IMR-90 (cell line): Measurements from ENCODE around the gene FANCM. TPM values are rescaled to one million over a fixed set of nuclear protein-coding genes. Genes with fewer than 3 reads are reported as not detected.

Experiments
- ATAC-seq: fragments of 200-7000 bp; cut with Tn5 transposase; 2 replicates; pipeline ENCODE4 v1.9.1; 2020; ENCODE audit warnings: low read depth, mild to moderate bottlenecking, moderate library complexity
- BruUV-seq: library from RNA; stranded (reverse); fragments of 400-500 nt; replicated peaks from 2 replicates; lab custom pipeline; 2021; lab: Mats Ljungman, UMichigan
- CTCF ChIA-PET: fragments of 300-600 bp; formaldehyde crosslinking; extraction: SDS; loops from one replicate; lab custom pipeline; 2021; ENCODE audit warnings: antibody characterized with exemption; lab: Yijun Ruan, JAX
- POLR2A ChIA-PET: fragments of 300-600 bp; sonication (Branson Sonifier 250); formaldehyde crosslinking; loops from one replicate; lab custom pipeline; 2022; ENCODE audit warnings: antibody characterized with exemption; ENCODE audit not compliant: unreplicated experiment; lab: Charles Lee
- DNase-seq: peaks from one replicate; pipeline ENCODE4 v3.0.0; 2013
- H2AFZ ChIP-seq: replicated peaks from 2 replicates; pipeline ENCODE3; 2013; ENCODE audit warnings: low read length, mild to moderate bottlenecking; ENCODE audit not compliant: poor library complexity
- H2AK5ac ChIP-seq: 2 replicates; pipeline ENCODE4 v1.6.1; 2013; ENCODE audit warnings: low read depth, low read length, inconsistent platforms
- H2AK9ac ChIP-seq: replicated peaks from 2 replicates; pipeline ENCODE3; 2013; ENCODE audit warnings: mild to moderate bottlenecking, low read depth, low read length, moderate library complexity; ENCODE audit not compliant: poor library complexity
- H2BK120ac ChIP-seq: 2 replicates; pipeline ENCODE4 v1.6.1; 2013; ENCODE audit warnings: low read depth, low read length, inconsistent platforms
- H2BK15ac ChIP-seq: 3 replicates; pipeline ENCODE4 v1.6.1; 2013; ENCODE audit warnings: low read depth, low read length, inconsistent platforms
- H2BK20ac ChIP-seq: 2 replicates; pipeline ENCODE4 v1.6.1; 2013; ENCODE audit warnings: low read depth, mild to moderate bottlenecking, inconsistent platforms, low read length, moderate library complexity
- H2BK5ac ChIP-seq: 2 replicates; pipeline ENCODE4 v1.6.1; 2013; ENCODE audit warnings: mild to moderate bottlenecking, low read depth, low read length, inconsistent platforms; ENCODE audit not compliant: poor library complexity, severe bottlenecking
- H3K14ac ChIP-seq: replicated peaks from 2 replicates; pipeline ENCODE4 v1.6.1; 2013; ENCODE audit warnings: low read depth, low read length, inconsistent platforms
- H3K18ac ChIP-seq: 2 replicates; pipeline ENCODE4 v1.6.1; 2013; ENCODE audit warnings: low read depth, low read length, control low read depth
- H3K23ac ChIP-seq: 2 replicates; pipeline ENCODE4 v1.6.1; 2013; ENCODE audit warnings: low read depth, low read length, inconsistent platforms
- H3K27ac ChIP-seq: 2 replicates; pipeline ENCODE4 v1.5.1; 2013; ENCODE audit warnings: mild to moderate bottlenecking, control low read depth, low read length; ENCODE audit not compliant: insufficient read depth
- H3K27me3 ChIP-seq: 2 replicates; pipeline ENCODE4 v1.6.1; 2013; ENCODE audit warnings: low read length; ENCODE audit not compliant: control insufficient read depth, insufficient read depth
- H3K36me3 ChIP-seq: 2 replicates; pipeline ENCODE4 v1.6.1; 2013; ENCODE audit warnings: low read length, mixed read lengths; ENCODE audit not compliant: control insufficient read depth, insufficient read depth
- H3K4ac ChIP-seq: 2 replicates; pipeline ENCODE4 v1.6.1; 2013; ENCODE audit warnings: low read depth, low read length, inconsistent platforms
- H3K4me1 ChIP-seq: 2 replicates; pipeline ENCODE4 v1.6.1; 2013; ENCODE audit warnings: low read length, mixed read lengths; ENCODE audit not compliant: control insufficient read depth, insufficient read depth
- H3K4me2 ChIP-seq: 2 replicates; pipeline ENCODE4 v1.6.1; 2013; ENCODE audit warnings: low read depth, mild to moderate bottlenecking, control low read depth, low read length, moderate library complexity
- H3K4me3 ChIP-seq: 2 replicates; pipeline ENCODE4 v1.5.1; 2013; ENCODE audit warnings: low read depth, mild to moderate bottlenecking, control low read depth, low read length, moderate library complexity; ENCODE audit not compliant: insufficient read depth
- H3K56ac ChIP-seq: 2 replicates; pipeline ENCODE4 v1.6.1; 2013; ENCODE audit warnings: low read length, inconsistent platforms; ENCODE audit not compliant: insufficient read depth; ENCODE audit errors: extremely low read depth
- H3K79me1 ChIP-seq, 2 experiments: 2 replicates each; pipeline ENCODE4 v1.6.1; 2013; ENCODE audit warnings: low read length in 2 of 2, inconsistent platforms in 1 of 2, low read depth in 1 of 2
- H3K9ac ChIP-seq: 2 replicates; pipeline ENCODE4 v1.6.1; 2013; ENCODE audit warnings: low read depth, low read length, control low read depth
- H3K9me1 ChIP-seq: 2 replicates; pipeline ENCODE4 v1.6.1; 2013; ENCODE audit warnings: low read length, inconsistent platforms; ENCODE audit not compliant: insufficient read depth
- H3K9me3 ChIP-seq: 2 replicates; pipeline ENCODE4 v1.6.1; 2013; ENCODE audit warnings: low read length; ENCODE audit not compliant: control insufficient read depth, insufficient read depth
- H4K20me1 ChIP-seq: 2 replicates; pipeline ENCODE4 v1.6.1; 2013; ENCODE audit warnings: low read length, inconsistent platforms; ENCODE audit not compliant: insufficient read depth
- H4K5ac ChIP-seq: 2 replicates; pipeline ENCODE4 v1.6.1; 2013; ENCODE audit warnings: mild to moderate bottlenecking, low read depth, low read length, control low read depth
- H4K8ac ChIP-seq, 2 experiments: 2 replicates each; pipeline ENCODE4 v1.6.1; 2013; ENCODE audit warnings: low read depth in 2 of 2, low read length in 2 of 2, control low read depth in 1 of 2, inconsistent platforms in 1 of 2
- H4K91ac ChIP-seq: 2 replicates; pipeline ENCODE4 v1.6.1; 2013; ENCODE audit warnings: low read depth, low read length, inconsistent platforms; ENCODE audit not compliant: insufficient read depth
- FOS ChIP-seq: fragments of 150-350 bp; IDR thresholded peaks from 2 replicates; pipeline ENCODE4 v1.6.1; 2016; ENCODE audit warnings: low read depth, low read length
- MAFK ChIP-seq: IDR thresholded peaks from 2 replicates; pipeline ENCODE4 v1.6.1; 2012; ENCODE audit warnings: low read depth, low read length, improper control_type of control experiment
- MAZ ChIP-seq: IDR thresholded peaks from 2 replicates; pipeline ENCODE4 v1.6.1; 2012; ENCODE audit warnings: low read depth, mild to moderate bottlenecking, low read length, improper control_type of control experiment, moderate library complexity, borderline replicate concordance
- MXI1 ChIP-seq: IDR thresholded peaks from 2 replicates; pipeline ENCODE4 v1.6.1; 2012; ENCODE audit warnings: low read depth, mild to moderate bottlenecking, low read length, moderate library complexity, borderline replicate concordance
- NFE2L2 ChIP-seq: fragments of 150-350 bp; IDR thresholded peaks from 2 replicates; pipeline ENCODE4 v1.6.1; 2016; ENCODE audit warnings: low read depth, mild to moderate bottlenecking, low read length
- POLR2A ChIP-seq: IDR thresholded peaks from 2 replicates; pipeline ENCODE4 v1.6.1; 2012; ENCODE audit warnings: mild to moderate bottlenecking, low read depth, low read length
- RAD21 ChIP-seq: IDR thresholded peaks from 2 replicates; pipeline ENCODE4 v1.6.1; 2012; ENCODE audit warnings: low read length, improper control_type of control experiment
- RFX5 ChIP-seq: IDR thresholded peaks from 2 replicates; pipeline ENCODE4 v1.8.0; 2012; ENCODE audit warnings: low read depth, mild to moderate bottlenecking, low read length, moderate library complexity
- WGBS, 2 experiments: methylation state at CpG; one replicate each; pipeline versions ENCODE4 v1.1.5 to v1.1.7; 2013; ENCODE audit warnings: missing lambda C conversion rate in 2 of 2; ENCODE audit not compliant: insufficient read length in 1 of 2; ENCODE audit errors: extremely low coverage in 2 of 2; 5-methylcytosine and 5-hydroxymethylcytosine counted together
- dilution Hi-C: fragments of 300-500 bp; cut with HindIII; formaldehyde crosslinking; loops from one replicate; pipeline ENCODE4 v1.14.3; 2018; ENCODE audit warnings: low sequenced_read_pairs; ENCODE audit not compliant: unreplicated experiment
- in situ Hi-C: fragments of 300-500 bp; cut with MboI; formaldehyde crosslinking; loops from 3 replicates; pipeline ENCODE4 v1.14.3; 2019; ENCODE audit warnings: low sequenced_read_pairs, inconsistent platforms, mixed read lengths
- intact Hi-C: fragments of 100-400 bp; cut with micrococcal nuclease; formaldehyde crosslinking; loops from 2 replicates; pipeline ENCODE4 v1.10.0; 2022
- polyA plus RNA-seq, 3 experiments: library from polyadenylated mRNA; depleted of rRNA; stranded (reverse); fragments of >200 nt; gene quantifications; 2 replicates each; pipeline ENCODE4 v1.2.3, GENCODE V29; 2012; ENCODE audit warnings: low replicate concordance in 1 of 3
- total RNA-seq: library from RNA; depleted of rRNA; stranded (reverse); fragments of >200 nt; gene quantifications from 2 replicates; pipeline ENCODE4 v1.2.3, GENCODE V29; 2012
- TF ChIP-seq, protein P1 (sequence below): fragments of 150-350 bp; IDR thresholded peaks from 2 replicates; pipeline ENCODE4 v1.6.1; 2016; ENCODE audit warnings: low read depth, mild to moderate bottlenecking, low read length, moderate library complexity, borderline replicate concordance

FANCM gene
- total and polyA plus RNA-seq, 2 of the 4 experiments (the other 2 are of a cell fraction): 1.7 to 7.0 TPM

DNA sequence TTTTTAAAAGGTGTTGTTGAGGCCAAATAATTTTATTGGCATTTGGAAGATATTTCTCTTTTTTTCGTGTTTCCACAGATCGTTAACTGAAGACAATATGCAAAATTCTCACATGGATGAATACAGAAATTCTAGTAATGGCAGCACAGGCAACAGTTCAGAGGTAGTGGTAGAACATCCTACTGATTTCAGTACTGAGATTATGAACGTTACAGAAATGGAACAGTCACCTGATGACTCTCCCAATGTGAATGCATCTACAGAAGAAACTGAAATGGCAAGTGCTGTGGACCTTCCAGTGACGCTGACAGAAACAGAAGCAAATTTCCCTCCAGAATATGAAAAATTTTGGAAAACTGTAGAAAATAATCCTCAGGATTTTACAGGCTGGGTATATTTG lies 40.6 kb upstream of the FANCM start:
- Histone ChIP-seq H3K56ac (no peak overlapping the region), H3K27me3 (no peaks in the 10 kb centered on the region), H3K4ac (no peak overlapping the region), H2AK9ac (no peak overlapping the region), H3K27ac (no peak overlapping the region), H2BK120ac (no peak overlapping the region), H3K4me1 (no peaks in the 10 kb centered on the region), H3K23ac (no peak overlapping the region), H2BK20ac (no peak overlapping the region), H3K36me3 (peaks cover 14% of the 10 kb centered on the region), H4K20me1 (peaks cover 28% of the 10 kb centered on the region), H2BK5ac (no peak overlapping the region), H3K9me3 (no peaks in the 10 kb centered on the region), H2BK15ac (no peak overlapping the region), H4K5ac (no peak overlapping the region), H3K18ac (no peak overlapping the region), H2AK5ac (no peak overlapping the region), H2AFZ (no peak overlapping the region), H3K14ac (no peak overlapping the region), H3K79me1 (peaks cover 20 to 28% of the 10 kb centered on the region in 2 experiments), H3K9me1 (peaks cover 4% of the 10 kb centered on the region; the same call in 1 of the 2 replicates), H3K9ac (no peak overlapping the region), H4K8ac (no peak overlapping the region), H3K4me2 (no peak overlapping the region), H4K91ac (no peak overlapping the region), H3K4me3 (no peak overlapping the region)
- ChIA-PET POLR2A (no interaction called here), CTCF (interaction anchor here (0.6 to 1.0 kb wide), 3 partner anchors 33 to 146 kb away, joined by 3 to 4 read pairs (median 3); no protein-coding TSS in a partner anchor)
- TF ChIP-seq, protein P1, sequence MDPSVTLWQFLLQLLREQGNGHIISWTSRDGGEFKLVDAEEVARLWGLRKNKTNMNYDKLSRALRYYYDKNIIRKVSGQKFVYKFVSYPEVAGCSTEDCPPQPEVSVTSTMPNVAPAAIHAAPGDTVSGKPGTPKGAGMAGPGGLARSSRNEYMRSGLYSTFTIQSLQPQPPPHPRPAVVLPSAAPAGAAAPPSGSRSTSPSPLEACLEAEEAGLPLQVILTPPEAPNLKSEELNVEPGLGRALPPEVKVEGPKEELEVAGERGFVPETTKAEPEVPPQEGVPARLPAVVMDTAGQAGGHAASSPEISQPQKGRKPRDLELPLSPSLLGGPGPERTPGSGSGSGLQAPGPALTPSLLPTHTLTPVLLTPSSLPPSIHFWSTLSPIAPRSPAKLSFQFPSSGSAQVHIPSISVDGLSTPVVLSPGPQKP: no peak
- TF ChIP-seq MAFK (no peak), POLR2A (no peak), NFE2L2 (no peak), FOS (no peak), MXI1 (no peak), RFX5 (no peak), RAD21 (no peak), MAZ (no peak)
- ATAC-seq: no peak
- intact Hi-C loops: no loop called here
- dilution Hi-C loops: no loop called here
- no peak for DNase-seq
- in situ Hi-C loops: no loop called here
- no TSS peak for BruUV-seq
- 100% methylated on average over 2 of the region's 4 CpGs; no CpG with 5 or more reads in 1 of the 2 experiments for WGBS, 2 experiments
